SU-DHL-6 (cell line): ENCODE results near the gene GPR142.

Experiments
- H2AFZ ChIP-seq: fragments of 200-600 bp; sonication (generic); 2 replicates; pipeline ENCODE4 v1.6.1; 2014; ENCODE audit warnings: low read depth, mild to moderate bottlenecking, moderate library complexity, mixed read lengths, antibody characterized with exemption, low read length; ENCODE audit not compliant: severe bottlenecking
- H3F3A ChIP-seq: fragments of 200-600 bp; shearing (Covaris generic); 2 replicates; pipeline ENCODE4 v1.6.0; 2016; ENCODE audit warnings: antibody characterized with exemption, mild to moderate bottlenecking; ENCODE audit not compliant: insufficient read depth
- H3K27ac ChIP-seq: fragments of 200-600 bp; sonication (generic); 2 replicates; pipeline ENCODE4 v1.5.1; 2016; ENCODE audit warnings: low read depth, mild to moderate bottlenecking, low read length, moderate library complexity, mixed read lengths
- H3K27me3 ChIP-seq: fragments of 200-600 bp; sonication (generic), shearing (Covaris generic); 2 replicates; pipeline ENCODE4 v1.6.0; 2014; ENCODE audit warnings: mild to moderate bottlenecking, low read length
- H3K36me3 ChIP-seq: fragments of 200-600 bp; sonication (generic); 2 replicates; pipeline ENCODE4 v1.6.1; 2014; ENCODE audit warnings: mild to moderate bottlenecking, low read length, mixed read lengths
- H3K4me2 ChIP-seq: fragments of 300-600, 200-600 bp; shearing (Covaris generic), sonication (generic); 2 replicates; pipeline ENCODE4 v1.6.0; 2014; ENCODE audit warnings: low read length, low read depth, mild to moderate bottlenecking; ENCODE audit not compliant: poor library complexity, severe bottlenecking
- H3K4me3 ChIP-seq: fragments of 200-600 bp; sonication (generic); 2 replicates; pipeline ENCODE4 v1.5.1; 2014; ENCODE audit warnings: antibody characterized with exemption, low read length, mild to moderate bottlenecking, mixed read lengths; ENCODE audit not compliant: insufficient read depth, poor library complexity, severe bottlenecking
- H3K79me2 ChIP-seq: fragments of 200-600 bp; sonication (generic); 2 replicates; pipeline ENCODE4 v1.6.1; 2014; ENCODE audit warnings: mild to moderate bottlenecking, low read length, moderate library complexity; ENCODE audit not compliant: insufficient read depth
- H3K9ac ChIP-seq: fragments of 200-600 bp; sonication (generic); 2 replicates; pipeline ENCODE4 v1.7.0; 2014; ENCODE audit warnings: mild to moderate bottlenecking, low read length
- H3K9me2 ChIP-seq: fragments of 200-600 bp; sonication (generic); replicated peaks from 2 replicates; pipeline ENCODE4 v1.6.1; 2014; ENCODE audit warnings: low read length; ENCODE audit not compliant: insufficient read depth
- H3K9me3 ChIP-seq: fragments of 200-600 bp; sonication (generic); 2 replicates; pipeline ENCODE4 v1.6.1; 2014; ENCODE audit warnings: low read length, mixed read lengths; ENCODE audit not compliant: insufficient read depth
- H4K20me1 ChIP-seq: fragments of 200-600 bp; sonication (generic); 2 replicates; pipeline ENCODE4 v1.6.1; 2014; ENCODE audit warnings: low read depth, mild to moderate bottlenecking, antibody characterized with exemption, low read length, moderate library complexity, mixed read lengths
- EZH2phosphoT487 ChIP-seq: fragments of 200-600 bp; sonication (generic), shearing (Covaris generic); conservative IDR thresholded peaks from 2 replicates; pipeline ENCODE4 v1.6.1; 2018; ENCODE audit warnings: mild to moderate bottlenecking, antibody characterized with exemption, low read length, moderate library complexity, mixed read lengths
- TF ChIP-seq, protein P1 (sequence below): fragments of 200-600 bp; sonication (generic); IDR thresholded peaks from one replicate; pipeline ENCODE4 v1.5.1; 2017; ENCODE audit warnings: antibody characterized with exemption, mild to moderate bottlenecking, low read length, moderate library complexity; ENCODE audit not compliant: insufficient read depth, poor library complexity, severe bottlenecking

The GPR142 gene

DNA sequence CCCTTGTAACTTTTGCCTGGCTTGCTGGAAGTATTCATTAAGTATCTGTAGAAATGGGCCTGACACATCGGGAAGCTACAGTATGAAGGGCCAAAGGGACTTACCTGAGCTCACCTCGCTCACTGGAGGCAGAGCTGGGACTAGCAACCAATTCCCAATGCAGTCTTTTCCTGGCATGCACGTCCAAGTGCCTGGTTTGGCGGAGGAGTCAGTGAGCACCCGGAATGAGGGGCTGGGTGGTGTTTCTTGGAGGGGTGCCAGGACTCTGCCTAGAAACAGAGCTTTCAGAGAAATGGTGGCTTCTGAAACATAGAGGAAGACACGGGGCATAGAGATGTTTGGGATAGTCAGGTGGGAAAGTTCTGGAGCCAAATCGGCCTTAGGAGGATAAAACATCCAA, 46.2 kb downstream of the GPR142 start:
- no peaks in the 10 kb centered on the region for H3K79me2 ChIP-seq
- no peak overlapping the region for H3K4me2 ChIP-seq
- H3K4me3 ChIP-seq: no peak overlapping the region
- H3K27me3 ChIP-seq: no peaks in the 10 kb centered on the region
- no peaks in the 10 kb centered on the region for H3K36me3 ChIP-seq
- H3K27ac ChIP-seq: no peak overlapping the region
- no peaks in the 10 kb centered on the region for H3F3A ChIP-seq
- H3K9ac ChIP-seq: no peak overlapping the region
- TF ChIP-seq, protein P1, sequence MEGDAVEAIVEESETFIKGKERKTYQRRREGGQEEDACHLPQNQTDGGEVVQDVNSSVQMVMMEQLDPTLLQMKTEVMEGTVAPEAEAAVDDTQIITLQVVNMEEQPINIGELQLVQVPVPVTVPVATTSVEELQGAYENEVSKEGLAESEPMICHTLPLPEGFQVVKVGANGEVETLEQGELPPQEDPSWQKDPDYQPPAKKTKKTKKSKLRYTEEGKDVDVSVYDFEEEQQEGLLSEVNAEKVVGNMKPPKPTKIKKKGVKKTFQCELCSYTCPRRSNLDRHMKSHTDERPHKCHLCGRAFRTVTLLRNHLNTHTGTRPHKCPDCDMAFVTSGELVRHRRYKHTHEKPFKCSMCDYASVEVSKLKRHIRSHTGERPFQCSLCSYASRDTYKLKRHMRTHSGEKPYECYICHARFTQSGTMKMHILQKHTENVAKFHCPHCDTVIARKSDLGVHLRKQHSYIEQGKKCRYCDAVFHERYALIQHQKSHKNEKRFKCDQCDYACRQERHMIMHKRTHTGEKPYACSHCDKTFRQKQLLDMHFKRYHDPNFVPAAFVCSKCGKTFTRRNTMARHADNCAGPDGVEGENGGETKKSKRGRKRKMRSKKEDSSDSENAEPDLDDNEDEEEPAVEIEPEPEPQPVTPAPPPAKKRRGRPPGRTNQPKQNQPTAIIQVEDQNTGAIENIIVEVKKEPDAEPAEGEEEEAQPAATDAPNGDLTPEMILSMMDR: no peak
- TF ChIP-seq EZH2phosphoT487: no peak
- no peak overlapping the region for H2AFZ ChIP-seq
- H3K9me3 ChIP-seq: no peaks in the 10 kb centered on the region
- no peaks in the 10 kb centered on the region for H4K20me1 ChIP-seq
- H3K9me2 ChIP-seq: no peaks in the 10 kb centered on the region

DNA sequence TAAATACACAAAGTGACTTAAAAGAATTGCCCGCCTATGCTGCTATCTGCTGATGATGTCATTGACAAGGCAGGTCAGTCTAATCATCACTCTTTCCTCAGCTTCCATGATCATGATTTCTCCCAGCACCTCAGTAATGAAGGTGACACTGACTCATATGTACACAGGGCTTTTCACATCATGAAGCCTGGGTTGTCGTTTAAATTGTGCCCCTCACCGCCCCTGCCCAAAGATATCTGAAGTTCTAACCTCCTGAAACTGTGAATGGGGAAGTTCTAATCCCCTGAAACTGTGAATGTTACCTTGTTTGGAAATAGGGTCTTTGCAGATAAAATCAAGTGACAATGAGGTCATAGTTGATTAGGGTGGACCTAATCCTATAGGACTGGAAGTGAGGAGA, 47.2 kb downstream of the GPR142 start:
- Histone ChIP-seq H3K4me2 (no peak overlapping the region), H3K79me2 (no peaks in the 10 kb centered on the region), H3K36me3 (no peaks in the 10 kb centered on the region), H4K20me1 (no peaks in the 10 kb centered on the region), H3K27me3 (no peaks in the 10 kb centered on the region), H2AFZ (no peak overlapping the region), H3K4me3 (no peak overlapping the region), H3F3A (no peaks in the 10 kb centered on the region), H3K27ac (no peak overlapping the region), H3K9me2 (no peaks in the 10 kb centered on the region), H3K9ac (no peak overlapping the region), H3K9me3 (no peaks in the 10 kb centered on the region)
- no peak for TF ChIP-seq EZH2phosphoT487
- TF ChIP-seq, protein P1: no peak

DNA sequence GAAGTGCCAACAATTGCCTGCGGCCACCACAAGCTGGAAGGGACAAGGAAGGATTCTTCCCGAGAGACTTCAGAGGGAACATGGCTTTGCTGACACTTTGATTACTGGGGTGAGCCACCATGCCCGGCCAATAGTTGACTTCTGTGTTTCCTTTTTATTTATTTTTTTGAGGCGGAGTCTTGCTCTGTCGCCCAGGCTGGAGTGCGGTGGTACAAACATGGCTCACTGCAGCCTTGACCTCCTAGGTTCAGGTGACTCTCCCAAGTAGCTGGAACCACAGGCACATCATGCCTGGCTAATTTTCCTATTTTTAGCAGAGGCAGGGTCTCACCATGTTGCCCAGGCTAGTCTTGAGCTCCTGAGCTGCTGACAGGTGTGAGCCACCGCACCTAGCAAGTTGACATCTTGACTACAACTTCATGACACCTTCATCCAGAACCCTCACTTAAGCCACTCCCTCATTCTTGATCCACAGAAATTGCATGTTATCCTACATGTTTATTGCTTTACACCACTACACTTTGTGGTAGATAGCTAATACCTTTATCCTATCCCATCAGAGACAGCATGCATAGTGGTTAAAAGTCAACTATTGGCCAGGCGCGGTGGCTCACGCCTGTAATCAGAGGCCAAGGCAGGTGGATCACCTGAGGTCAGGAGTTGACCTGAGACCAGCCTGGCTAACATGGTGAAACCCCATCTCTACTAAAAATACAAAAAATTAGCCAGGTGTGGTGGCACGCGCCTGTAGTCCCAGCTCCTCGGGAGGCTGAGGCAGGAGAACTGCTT, 48.5 kb downstream of the GPR142 start:
- H3K4me3 ChIP-seq: no peak overlapping the region
- H3K79me2 ChIP-seq: no peaks in the 10 kb centered on the region
- H3K27ac ChIP-seq: no peak overlapping the region
- H4K20me1 ChIP-seq: no peaks in the 10 kb centered on the region
- TF ChIP-seq, protein P1: no peak
- TF ChIP-seq EZH2phosphoT487: no peak
- no peak overlapping the region for H3K9ac ChIP-seq
- no peaks in the 10 kb centered on the region for H3K36me3 ChIP-seq
- H3F3A ChIP-seq: no peaks in the 10 kb centered on the region
- H3K27me3 ChIP-seq: no peaks in the 10 kb centered on the region
- H3K9me3 ChIP-seq: no peaks in the 10 kb centered on the region
- H3K4me2 ChIP-seq: no peak overlapping the region
- H3K9me2 ChIP-seq: no peaks in the 10 kb centered on the region
- no peak overlapping the region for H2AFZ ChIP-seq
